ENCODE measurements around the gene WSCD1.

Gene WSCD1

DNA sequence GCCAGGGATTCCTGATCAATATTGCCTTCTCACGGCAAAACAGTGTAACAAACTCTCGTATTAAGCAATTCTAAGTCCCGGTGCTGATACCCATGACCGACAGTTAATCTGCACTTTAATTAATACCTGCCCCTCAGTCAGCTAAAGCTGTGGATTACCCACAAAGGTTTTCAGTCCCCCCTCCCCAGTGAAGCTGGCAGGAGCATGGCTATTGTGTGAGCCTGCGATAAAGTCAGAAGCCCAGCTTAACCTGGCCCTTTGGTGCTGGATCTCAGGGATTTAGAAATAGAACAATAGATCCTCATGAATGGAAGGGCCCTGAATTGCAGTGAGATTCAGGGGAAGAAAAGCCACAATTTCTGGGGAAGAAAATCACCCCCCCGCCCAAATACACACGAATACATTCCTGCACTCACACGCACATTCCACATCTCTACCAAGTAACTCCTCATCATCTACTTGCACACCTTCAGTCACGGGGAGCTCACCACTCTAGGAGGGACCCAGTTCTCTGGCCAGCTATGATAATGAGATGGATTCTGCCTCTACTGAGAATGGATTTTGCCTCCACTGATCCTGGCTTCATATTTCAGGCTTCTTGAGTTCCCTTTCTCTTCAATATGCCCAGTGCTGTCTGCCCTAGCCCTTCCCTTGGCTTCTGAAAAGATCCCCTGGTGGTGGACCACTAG is 102.6 kb downstream of the WSCD1 start:
- no peaks in the 10 kb centered on the region for H3K9me3 ChIP-seq (ENCODE audit: low read length)
- no peak overlapping the region for H3K4me2 ChIP-seq (ENCODE audit: low read length)
- no peaks in the 10 kb centered on the region for H4K20me1 ChIP-seq (ENCODE audit: insufficient read depth, low read length)
- no peaks in the 10 kb centered on the region for H3K9me2 ChIP-seq (ENCODE audit: low read depth, low read length)
- H3K4me3 ChIP-seq (ENCODE audit: low read depth, low read length, poor library complexity, severe bottlenecking), result no peak overlapping the region
- H3K79me2 ChIP-seq (ENCODE audit: insufficient read depth, low read length), result no peaks in the 10 kb centered on the region
- no peak overlapping the region for H3K27ac ChIP-seq (ENCODE audit: low read depth, low read length, poor library complexity, severe bottlenecking)
- H3F3A ChIP-seq (ENCODE audit: insufficient read depth, low read length), result no peaks in the 10 kb centered on the region
- H3K36me3 ChIP-seq (ENCODE audit: insufficient read depth, low read length), result no peaks in the 10 kb centered on the region
- no peak overlapping the region for H3K9ac ChIP-seq (ENCODE audit: low read length)
- peaks cover 4% of the 10 kb centered on the region; the same call in 1 of the 2 replicates for H3K27me3 ChIP-seq (ENCODE audit: insufficient read depth, low read length)
- H3K4me1 ChIP-seq (ENCODE audit: insufficient read depth, low read length, severe bottlenecking), result no peaks in the 10 kb centered on the region
- no peak overlapping the region for H2AFZ ChIP-seq (ENCODE audit: low read length)
- TF ChIP-seq EZH2 (IDR thresholded peaks at IDR 0.05; ENCODE audit: borderline replicate concordance, low read length), result no peak
- TF ChIP-seq, protein P1, sequence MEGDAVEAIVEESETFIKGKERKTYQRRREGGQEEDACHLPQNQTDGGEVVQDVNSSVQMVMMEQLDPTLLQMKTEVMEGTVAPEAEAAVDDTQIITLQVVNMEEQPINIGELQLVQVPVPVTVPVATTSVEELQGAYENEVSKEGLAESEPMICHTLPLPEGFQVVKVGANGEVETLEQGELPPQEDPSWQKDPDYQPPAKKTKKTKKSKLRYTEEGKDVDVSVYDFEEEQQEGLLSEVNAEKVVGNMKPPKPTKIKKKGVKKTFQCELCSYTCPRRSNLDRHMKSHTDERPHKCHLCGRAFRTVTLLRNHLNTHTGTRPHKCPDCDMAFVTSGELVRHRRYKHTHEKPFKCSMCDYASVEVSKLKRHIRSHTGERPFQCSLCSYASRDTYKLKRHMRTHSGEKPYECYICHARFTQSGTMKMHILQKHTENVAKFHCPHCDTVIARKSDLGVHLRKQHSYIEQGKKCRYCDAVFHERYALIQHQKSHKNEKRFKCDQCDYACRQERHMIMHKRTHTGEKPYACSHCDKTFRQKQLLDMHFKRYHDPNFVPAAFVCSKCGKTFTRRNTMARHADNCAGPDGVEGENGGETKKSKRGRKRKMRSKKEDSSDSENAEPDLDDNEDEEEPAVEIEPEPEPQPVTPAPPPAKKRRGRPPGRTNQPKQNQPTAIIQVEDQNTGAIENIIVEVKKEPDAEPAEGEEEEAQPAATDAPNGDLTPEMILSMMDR (IDR thresholded peaks at IDR 0.05; ENCODE audit: low read length), result no peak

- no peak overlapping the region for H3K4me3 ChIP-seq (ENCODE audit: low read depth, low read length, poor library complexity, severe bottlenecking)
- no peak overlapping the region for H3K9ac ChIP-seq (ENCODE audit: low read length)
- no peak for TF ChIP-seq EZH2 (IDR thresholded peaks at IDR 0.05; ENCODE audit: borderline replicate concordance, low read length)
- TF ChIP-seq, protein P1 (IDR thresholded peaks at IDR 0.05; ENCODE audit: low read length), result no peak
- H3K9me2 ChIP-seq (ENCODE audit: low read depth, low read length), result no peaks in the 10 kb centered on the region
- H3K4me1 ChIP-seq (ENCODE audit: insufficient read depth, low read length, severe bottlenecking), result no peaks in the 10 kb centered on the region
- peaks cover 4% of the 10 kb centered on the region; the same call in 1 of the 2 replicates for H3K27me3 ChIP-seq (ENCODE audit: insufficient read depth, low read length)
- no peaks in the 10 kb centered on the region for H3K9me3 ChIP-seq (ENCODE audit: low read length)
- no peaks in the 10 kb centered on the region for H4K20me1 ChIP-seq (ENCODE audit: insufficient read depth, low read length)
- no peak overlapping the region for H3K27ac ChIP-seq (ENCODE audit: low read depth, low read length, poor library complexity, severe bottlenecking)
- H2AFZ ChIP-seq (ENCODE audit: low read length), result no peak overlapping the region
- H3F3A ChIP-seq (ENCODE audit: insufficient read depth, low read length), result no peaks in the 10 kb centered on the region
- no peak overlapping the region for H3K4me2 ChIP-seq (ENCODE audit: low read length)
- no peaks in the 10 kb centered on the region for H3K79me2 ChIP-seq (ENCODE audit: insufficient read depth, low read length)
- H3K36me3 ChIP-seq (ENCODE audit: insufficient read depth, low read length), result no peaks in the 10 kb centered on the region
These were observed 103.5 kb downstream of the WSCD1 start for GRCh38 chr17:6173653-6174052.

Data from OCI-LY1 (cell line).